GM12872 (cell line): ENCODE results near the gene NFIB.

ENCODE experiments used
- TF ChIP-seq, protein P1 (sequence below): IDR thresholded peaks from 3 replicates; pipeline ENCODE4 v1.5.1; 2011; ENCODE audit warnings: low read depth, mild to moderate bottlenecking, low read length, moderate library complexity; ENCODE audit not compliant: insufficient read depth

The NFIB gene

DNA sequence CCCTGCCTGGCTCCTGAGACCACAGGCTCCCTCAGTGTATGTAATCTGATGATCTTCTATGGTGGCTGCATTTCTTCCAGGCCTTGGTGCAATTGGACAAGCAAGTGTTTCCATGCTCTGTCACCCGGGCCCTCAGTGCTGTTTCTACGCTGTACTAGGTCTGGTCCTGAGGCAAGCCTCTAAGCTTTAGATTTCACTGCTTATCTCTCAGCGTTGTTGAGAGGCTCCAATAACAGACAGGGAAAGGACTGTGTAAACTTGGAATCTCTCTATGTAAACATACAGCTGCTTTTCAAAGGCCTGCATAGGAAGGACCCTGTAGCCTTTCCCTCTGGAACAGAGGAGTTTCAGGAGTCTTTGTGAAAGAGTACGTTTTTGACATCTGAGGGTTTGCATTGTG lies 38.6 kb upstream of the NFIB start:
- TF ChIP-seq, protein P1, sequence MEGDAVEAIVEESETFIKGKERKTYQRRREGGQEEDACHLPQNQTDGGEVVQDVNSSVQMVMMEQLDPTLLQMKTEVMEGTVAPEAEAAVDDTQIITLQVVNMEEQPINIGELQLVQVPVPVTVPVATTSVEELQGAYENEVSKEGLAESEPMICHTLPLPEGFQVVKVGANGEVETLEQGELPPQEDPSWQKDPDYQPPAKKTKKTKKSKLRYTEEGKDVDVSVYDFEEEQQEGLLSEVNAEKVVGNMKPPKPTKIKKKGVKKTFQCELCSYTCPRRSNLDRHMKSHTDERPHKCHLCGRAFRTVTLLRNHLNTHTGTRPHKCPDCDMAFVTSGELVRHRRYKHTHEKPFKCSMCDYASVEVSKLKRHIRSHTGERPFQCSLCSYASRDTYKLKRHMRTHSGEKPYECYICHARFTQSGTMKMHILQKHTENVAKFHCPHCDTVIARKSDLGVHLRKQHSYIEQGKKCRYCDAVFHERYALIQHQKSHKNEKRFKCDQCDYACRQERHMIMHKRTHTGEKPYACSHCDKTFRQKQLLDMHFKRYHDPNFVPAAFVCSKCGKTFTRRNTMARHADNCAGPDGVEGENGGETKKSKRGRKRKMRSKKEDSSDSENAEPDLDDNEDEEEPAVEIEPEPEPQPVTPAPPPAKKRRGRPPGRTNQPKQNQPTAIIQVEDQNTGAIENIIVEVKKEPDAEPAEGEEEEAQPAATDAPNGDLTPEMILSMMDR, result no peak

DNA sequence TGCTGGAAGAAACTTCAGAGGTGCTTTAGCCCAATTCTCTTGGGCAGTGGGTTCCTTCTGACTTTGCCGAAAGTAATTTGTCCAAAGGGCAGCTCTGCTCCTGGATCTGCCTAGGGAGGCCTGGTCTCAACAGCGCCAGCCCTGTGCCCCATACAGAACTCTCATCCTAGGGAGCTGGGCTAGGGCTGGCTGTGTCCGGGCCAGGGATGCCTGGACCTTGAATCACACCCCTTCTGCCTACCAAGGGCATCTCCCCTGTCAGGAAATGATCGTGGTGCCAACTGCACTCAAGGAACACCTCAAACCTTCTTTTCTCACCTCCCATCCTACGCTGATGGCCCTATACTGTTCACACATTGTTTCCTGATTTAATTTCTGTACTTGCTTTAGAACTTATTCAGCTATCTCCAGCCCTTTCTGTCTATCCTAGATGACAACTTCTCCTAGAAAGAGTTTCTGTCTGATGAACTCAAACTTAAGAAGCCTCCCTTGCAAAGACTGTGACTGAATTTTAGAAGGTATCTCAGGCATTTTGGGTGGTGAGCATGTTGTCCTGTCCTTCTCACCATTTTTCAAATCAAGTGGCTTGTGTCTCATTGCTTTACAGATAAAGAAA lies 37.4 kb upstream of the NFIB start:
- TF ChIP-seq, protein P1, result no peak

DNA sequence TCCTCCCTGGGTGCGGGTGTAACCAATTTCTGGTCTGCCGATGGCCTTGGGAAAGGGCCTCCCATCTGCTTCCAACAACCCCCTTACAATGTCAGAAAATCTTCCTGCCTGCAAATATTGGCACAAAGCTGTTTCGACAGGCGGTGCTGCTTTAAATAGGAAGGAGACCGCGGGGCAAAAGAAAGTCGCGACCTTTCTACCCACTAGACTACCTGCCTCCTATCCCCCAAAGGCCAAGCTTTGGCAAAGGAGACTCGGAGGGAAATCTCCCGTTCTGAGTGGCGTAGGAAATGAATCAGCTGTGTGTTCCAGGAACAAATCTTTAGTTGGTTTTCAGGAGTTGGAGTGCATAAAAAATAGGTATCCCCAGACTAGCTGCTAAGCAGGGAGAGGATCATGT lies 36.8 kb upstream of the NFIB start:
- TF ChIP-seq, protein P1, result no peak

DNA sequence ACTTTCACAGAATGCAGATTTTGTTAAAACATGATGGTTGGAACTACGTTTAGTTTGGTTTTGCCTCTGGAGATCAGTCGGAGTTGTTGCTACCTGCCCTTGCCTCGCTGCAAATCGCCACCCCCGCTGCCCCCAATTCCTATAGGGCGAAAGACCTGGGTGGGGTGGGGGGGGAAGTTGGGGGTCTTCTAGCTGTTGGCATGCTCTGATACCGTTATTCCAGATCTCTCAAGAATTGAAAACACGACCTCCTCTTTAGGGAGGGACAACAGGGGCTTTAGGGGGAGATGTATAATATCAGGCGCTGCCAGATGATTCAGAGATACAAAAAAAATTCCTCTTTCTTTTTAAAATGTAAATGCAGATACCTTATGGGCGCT lies 36.4 kb upstream of the NFIB start:
- TF ChIP-seq, protein P1, result no peak

DNA sequence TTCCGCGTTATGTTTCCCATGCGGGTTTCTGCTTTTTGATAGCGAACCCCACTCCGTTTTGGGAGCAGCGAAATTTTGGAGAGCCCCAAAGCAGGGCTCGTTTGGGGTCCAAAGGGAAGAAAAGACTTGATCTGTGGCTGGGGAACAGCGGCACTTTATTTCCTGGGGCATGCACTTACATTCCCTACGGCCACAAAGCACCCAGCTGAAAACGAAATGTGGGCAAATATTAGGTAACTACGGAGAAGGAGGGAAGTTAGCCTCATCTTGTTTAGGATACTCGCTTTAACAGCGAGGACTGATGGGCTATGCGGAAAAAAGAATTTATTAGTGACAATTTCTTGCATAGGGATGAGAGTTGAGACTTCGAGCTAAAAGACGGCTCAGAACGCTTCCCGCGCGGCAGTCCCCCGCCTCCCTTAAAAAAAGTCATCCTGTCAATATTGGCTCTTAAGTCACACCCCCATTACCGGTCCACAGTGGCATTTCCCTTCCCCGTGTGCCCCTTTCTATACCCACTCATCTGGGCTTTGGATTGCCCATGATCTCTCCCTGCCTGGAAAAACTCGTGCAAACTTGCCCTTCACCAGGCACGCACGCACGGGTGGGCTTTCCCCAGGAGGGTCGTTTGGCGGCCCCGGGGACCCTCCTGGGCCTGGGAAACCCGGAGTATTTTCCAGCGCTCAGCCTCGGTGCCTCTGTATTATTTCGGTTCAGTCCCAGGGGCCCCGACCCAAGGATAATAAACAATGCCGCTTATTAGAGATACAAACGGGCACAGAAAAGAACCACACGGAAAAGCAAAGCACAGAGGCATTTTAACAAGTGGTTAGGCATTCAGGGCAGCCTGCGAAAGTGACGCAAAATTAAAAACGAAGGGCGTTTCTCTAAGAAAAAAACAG lies 35.8 kb upstream of the NFIB start:
- TF ChIP-seq, protein P1, result no peak

DNA sequence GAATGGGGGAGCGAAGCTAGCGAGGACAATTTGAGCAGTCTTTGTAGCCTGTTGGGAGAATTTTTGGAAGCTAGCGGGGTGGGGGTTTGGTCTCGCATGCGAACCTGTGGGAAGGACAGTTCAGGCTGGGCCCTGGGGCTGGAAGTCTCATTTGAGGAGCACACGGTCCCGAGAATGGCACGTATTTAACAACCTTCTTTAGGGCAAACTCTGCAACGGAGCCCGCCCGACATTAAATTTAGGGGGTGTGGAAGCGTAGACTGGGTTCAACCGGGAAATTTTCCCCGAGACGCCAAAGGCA lies 35.2 kb upstream of the NFIB start:
- TF ChIP-seq, protein P1, result no peak

DNA sequence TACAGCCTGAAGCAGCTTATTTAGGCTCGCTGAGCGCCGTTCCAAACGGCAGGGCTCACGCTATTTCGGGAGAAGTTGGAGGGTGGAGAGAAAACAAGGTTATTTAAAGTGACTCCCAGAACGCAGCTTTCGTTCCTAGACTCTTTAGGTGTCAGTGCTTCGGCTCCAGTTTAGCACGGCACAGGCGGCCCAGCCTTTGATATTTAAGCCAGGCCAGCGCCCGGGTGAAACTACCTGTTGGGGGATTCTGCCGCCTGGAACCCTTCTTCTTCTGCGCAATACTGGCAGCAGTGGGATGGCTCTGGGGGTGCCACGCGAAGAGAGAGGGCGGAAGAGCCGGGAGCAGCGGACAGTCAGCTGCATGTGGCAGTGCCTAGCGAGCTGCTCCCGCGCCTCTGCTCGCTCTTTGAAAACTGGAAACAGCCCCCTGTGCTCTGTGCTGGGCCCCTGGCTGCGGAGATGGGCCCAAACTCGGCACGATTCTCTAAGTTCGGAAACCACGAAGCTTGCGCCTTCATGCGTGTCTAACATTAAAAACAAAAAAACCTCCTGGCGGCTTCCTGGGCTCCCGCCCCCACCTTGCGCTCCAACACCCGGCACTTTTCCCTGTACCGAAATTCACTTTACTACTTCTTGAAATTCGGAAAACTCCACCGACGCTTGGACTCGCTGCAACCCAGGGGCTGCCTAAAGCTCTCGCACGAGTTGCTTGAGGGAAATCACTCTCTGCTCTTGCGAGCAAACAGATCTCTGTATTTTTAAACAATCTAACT lies 34.6 kb upstream of the NFIB start:
- TF ChIP-seq, protein P1, result no peak
